Heart left ventricle (tissue), 13 donors: ENCODE results near the gene PARD3.

ENCODE experiments used
- CTCF ChIP-seq, 12 donors: fragments of 200-600 bp; sonication (generic) in 4 of 12; IDR thresholded peaks; one replicate each; pipeline versions ENCODE4 v1.5.0 to v1.8.0; 2018 to 2022; ENCODE audit warnings: antibody characterized with exemption in 12 of 12, mild to moderate bottlenecking in 5 of 12
- POLR2A ChIP-seq, 2 donors: fragments of 450-650 bp; IDR thresholded peaks; one replicate each; pipeline ENCODE4 v1.6.1; 2017; ENCODE audit warnings: antibody characterized with exemption in 2 of 2, mild to moderate bottlenecking in 2 of 2, moderate library complexity in 2 of 2
- donor health status: ischemic (EF 13 %, LVEDD 7.1; RV severe dilation, severe dysfunction).
- donor health status: DM: no; HTN: yes; CAD: no.
- donor health status: DM: no; HTN: no; CAD: no.
- donor health status: ischemic (EF 25% LVEDD 6.9; RV normal size, moderate dysfunction).
- donor health status: ischemic (EF 25% LVEDD 5.7; RV mildly dilated, moderate dysfunction).
- donor health status: ischemic (EF 35%, LVEDD 5.7; RV mildly dilated, moderate dysfunction).
- donor health status: nonischemic (EF 11% LVEDD 7.7; RV severe dilation, severe dysfunction).
- donor health status: DM: yes; HTN: yes; CAD: no.
- donor health status: PGD.
- donor health status: ischemic (EF 29% LVEDD 5.4; RV normal size, mild dysfunction).
- donor health status: nonischemic (EF 23%, LVEDD 6.1; RV moderate dilation, normal function).

GRCh38 chr10:34830217-34830822 is 15.2 kb upstream of the PARD3 start:
- TF ChIP-seq CTCF (IDR thresholded peaks at IDR 0.05) (no peak), POLR2A (IDR thresholded peaks at IDR 0.05) (no peak)
